Stimulated activated memory B cell treated with anti-CD40 and anti-IgM and Interleukin-4, amounts not matched to agents 10 μg/mL and 1 μg/mL and 100 μg/mL, for 72 hours (primary cell): ENCODE results near the gene INO80B.
"Not testable (repeated sequence)": the region's sequence is repeated elsewhere in the genome, so short reads cannot be mapped to it uniquely, and the experiment has no call there.

ENCODE experiments used
- ATAC-seq: fragments of 150-1000 bp; cut with Tn5 transposase; 2 replicates; pipeline ENCODE4 v1.10.0; 2021
- H3K27ac Mint-ChIP-seq: one replicate; pipeline ENCODE4 v1.8.0; 2022; ENCODE audit warnings: mild to moderate bottlenecking, mixed read lengths
- H3K27me3 Mint-ChIP-seq: one replicate; pipeline ENCODE4 v1.8.0; 2022; ENCODE audit warnings: mixed read lengths
- H3K36me3 Mint-ChIP-seq: one replicate; pipeline ENCODE4 v1.8.0; 2022; ENCODE audit warnings: mixed read lengths
- H3K4me1 Mint-ChIP-seq: one replicate; pipeline ENCODE4 v1.8.0; 2022; ENCODE audit warnings: mixed read lengths
- H3K4me3 Mint-ChIP-seq: one replicate; pipeline ENCODE4 v1.8.0; 2022; ENCODE audit warnings: mild to moderate bottlenecking, moderate library complexity, mixed read lengths
- H3K9me3 Mint-ChIP-seq: one replicate; pipeline ENCODE4 v1.8.0; 2022; ENCODE audit warnings: mixed read lengths

The INO80B gene

DNA sequence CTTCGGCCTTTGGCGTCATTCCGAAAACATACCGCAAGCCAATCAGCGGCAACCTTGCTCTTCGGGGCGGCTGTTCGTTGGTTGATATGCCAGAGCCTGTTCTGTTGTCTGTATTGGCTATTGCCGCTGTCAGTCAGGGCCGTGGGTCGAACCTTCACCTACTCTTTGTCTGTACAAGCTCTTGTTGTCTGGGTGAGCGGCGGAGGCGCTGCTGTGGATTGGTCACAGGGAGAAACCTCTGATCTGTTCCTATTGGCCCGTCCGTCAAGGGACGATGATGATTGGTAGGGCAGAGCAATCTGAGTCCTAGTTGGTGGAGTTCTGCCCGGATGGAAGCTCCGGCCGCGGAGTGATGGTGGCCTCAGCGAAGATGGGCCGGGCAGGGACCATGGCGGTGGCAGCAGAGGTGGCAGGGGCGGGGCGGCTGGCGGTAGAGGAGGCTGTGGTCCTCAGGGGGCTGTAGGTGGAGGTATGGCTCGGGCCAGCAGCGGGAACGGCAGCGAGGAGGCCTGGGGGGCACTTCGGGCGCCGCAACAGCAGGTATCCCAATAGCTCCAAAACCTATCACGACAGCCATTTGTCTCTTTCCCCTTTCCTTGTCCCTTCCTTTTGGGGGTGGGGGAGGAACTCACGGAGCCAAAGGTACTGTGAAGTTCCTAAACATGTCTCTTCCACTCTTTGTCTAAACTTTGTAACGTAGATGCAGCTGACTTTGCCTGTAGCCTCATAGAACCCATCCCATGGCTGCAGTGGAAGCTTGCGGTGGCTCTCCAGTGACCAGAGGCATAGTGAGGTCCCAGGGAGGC lies 3.4 kb downstream of the INO80B start, which contains the start of gene WBP1:
TSS of gene WBP1 (plus strand) at position 307 of the 806 bp plus-strand sequence. CDS start at position 472, 165 bp downstream.
- Mint-ChIP-seq H3K27me3 (no peaks in the 10 kb centered on the region), H3K9me3 (no peaks in the 10 kb centered on the region), H3K4me1 (peaks cover 64% of the 10 kb centered on the region), H3K4me3 (peak within 1 kb of the TSS; percentile 91), H3K36me3 (peaks cover 44% of the 10 kb centered on the region), H3K27ac (peak within 1 kb of the TSS; percentile 96)
- peak; percentile 95 for ATAC-seq

DNA sequence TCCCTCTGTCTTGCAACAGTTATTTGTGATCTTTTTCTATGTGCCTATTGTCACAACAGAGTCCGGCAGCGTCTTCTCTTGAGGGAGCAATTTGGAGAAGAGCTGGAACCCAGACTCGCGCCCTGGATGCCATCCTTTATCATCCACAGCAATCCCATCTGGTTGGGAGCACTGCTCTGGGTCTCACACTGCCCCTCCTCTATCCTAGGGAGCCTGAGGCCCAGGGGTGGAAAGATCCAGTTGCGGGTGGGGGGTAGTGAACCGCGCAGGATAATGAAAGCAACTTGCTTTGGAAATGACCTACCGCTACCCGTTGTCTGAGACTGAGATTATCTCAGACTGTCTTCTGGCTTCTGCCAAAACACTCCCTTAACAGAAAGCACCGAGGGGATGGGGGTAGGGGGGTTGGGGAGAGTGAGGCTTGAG lies 4.1 kb downstream of the INO80B start:
- no peaks in the 10 kb centered on the region for H3K9me3 Mint-ChIP-seq
- H3K4me1 Mint-ChIP-seq: peaks cover 66% of the 10 kb centered on the region
- ATAC-seq: no peak
- peaks cover 44% of the 10 kb centered on the region for H3K36me3 Mint-ChIP-seq
- peak overlapping the region; percentile 91 for H3K4me3 Mint-ChIP-seq
- H3K27ac Mint-ChIP-seq: peak overlapping the region; percentile 96
- no peaks in the 10 kb centered on the region for H3K27me3 Mint-ChIP-seq

DNA sequence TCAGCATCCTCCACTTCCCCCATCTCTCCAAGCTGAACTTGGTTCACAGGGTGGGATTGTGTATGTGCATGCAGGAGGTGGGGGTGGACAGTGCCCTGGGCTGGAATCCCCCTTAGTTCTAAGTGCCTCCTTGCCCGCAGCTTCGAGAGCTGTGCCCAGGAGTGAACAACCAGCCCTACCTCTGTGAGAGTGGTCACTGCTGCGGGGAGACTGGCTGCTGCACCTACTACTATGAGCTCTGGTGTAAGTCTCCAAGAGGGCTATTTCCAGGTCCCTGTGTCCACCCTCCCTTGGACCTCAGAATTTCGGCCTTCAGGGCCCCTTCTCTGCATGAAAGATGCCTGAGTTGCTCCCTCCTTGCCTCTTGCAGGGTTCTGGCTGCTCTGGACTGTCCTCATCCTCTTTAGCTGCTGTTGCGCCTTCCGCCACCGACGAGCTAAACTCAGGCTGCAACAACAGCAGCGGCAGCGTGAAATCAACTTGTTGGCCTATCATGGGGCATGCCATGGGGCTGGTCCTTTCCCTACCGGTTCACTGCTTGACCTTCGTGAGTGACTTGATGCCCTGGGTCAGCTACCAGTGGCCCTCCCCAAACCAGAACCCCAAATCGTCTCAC lies 4.7 kb downstream of the INO80B start:
- Mint-ChIP-seq H3K4me1 (peaks cover 62% of the 10 kb centered on the region), H3K27ac (peak overlapping the region; percentile 96), H3K36me3 (peaks cover 44% of the 10 kb centered on the region), H3K4me3 (peak overlapping the region; percentile 74)
- not testable (repeated sequence) for H3K27me3 Mint-ChIP-seq, H3K9me3 Mint-ChIP-seq, ATAC-seq

DNA sequence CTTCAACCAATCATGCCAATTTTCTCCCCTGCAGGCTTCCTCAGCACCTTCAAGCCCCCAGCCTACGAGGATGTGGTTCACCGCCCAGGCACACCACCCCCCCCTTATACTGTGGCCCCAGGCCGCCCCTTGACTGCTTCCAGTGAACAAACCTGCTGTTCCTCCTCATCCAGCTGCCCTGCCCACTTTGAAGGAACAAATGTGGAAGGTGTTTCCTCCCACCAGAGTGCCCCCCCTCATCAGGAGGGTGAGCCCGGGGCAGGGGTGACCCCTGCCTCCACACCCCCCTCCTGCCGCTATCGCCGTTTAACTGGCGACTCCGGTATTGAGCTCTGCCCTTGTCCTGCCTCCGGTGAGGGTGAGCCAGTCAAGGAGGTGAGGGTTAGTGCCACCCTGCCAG lies 5.3 kb downstream of the INO80B start:
- peak overlapping the region; percentile 96 for H3K27ac Mint-ChIP-seq
- not testable (repeated sequence) for ATAC-seq
- H3K4me1 Mint-ChIP-seq: peaks cover 56% of the 10 kb centered on the region

DNA sequence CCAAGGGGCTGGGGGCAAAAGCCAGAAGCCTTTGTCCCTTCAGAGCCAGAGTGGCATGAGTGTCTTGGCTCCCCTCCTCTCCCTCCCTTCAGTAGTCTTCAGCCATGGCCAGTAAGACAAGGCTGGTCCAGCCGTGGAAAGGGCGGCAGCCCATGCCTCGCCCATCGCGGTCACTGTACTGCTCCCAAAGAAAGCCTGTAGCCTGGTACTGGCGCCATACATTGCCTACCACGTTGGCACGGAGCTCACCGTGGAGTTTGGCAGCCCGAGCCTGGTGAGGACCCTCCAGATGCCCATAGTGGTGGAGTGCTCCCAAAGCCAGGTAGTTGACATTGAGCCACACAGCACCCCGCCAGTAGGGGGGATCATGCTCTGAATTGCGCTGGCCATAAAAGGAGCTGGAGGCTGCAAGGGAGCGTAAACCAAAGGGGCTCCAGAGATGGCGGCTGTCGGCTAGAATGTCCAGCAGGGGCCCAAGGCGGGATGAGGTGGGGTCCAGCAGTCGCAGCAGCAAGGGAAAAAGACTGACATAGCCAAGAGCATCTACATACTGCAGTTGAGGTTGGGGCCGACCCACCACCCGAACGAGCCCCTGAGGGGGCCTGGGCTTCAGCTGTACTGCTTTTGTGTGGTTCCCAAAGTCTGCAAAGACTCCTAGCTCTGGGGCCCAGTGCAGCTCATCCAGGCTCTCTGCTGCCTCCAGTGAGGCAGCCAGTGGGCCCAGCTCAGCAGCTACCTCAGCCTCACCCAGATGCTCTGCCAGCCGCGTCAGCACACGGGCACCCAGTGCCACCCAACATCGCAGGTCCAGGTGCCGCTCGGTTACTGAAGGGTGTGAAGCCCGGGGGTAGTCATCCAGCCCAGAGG lies 6.5 kb downstream of the INO80B start:
- Mint-ChIP-seq H3K4me1 (peaks cover 50% of the 10 kb centered on the region), H3K9me3 (no peaks in the 10 kb centered on the region), H3K4me3 (no peak overlapping the region), H3K27ac (no peak overlapping the region), H3K36me3 (peaks cover 30% of the 10 kb centered on the region), H3K27me3 (no peaks in the 10 kb centered on the region)
- ATAC-seq: no peak

More for the DNA sequence above, 5.3 kb downstream of the INO80B start:
- H3K4me3 Mint-ChIP-seq: peak overlapping the region; percentile 74
- H3K36me3 Mint-ChIP-seq: peaks cover 42% of the 10 kb centered on the region
- not testable (repeated sequence) for H3K27me3 Mint-ChIP-seq, H3K9me3 Mint-ChIP-seq

DNA sequence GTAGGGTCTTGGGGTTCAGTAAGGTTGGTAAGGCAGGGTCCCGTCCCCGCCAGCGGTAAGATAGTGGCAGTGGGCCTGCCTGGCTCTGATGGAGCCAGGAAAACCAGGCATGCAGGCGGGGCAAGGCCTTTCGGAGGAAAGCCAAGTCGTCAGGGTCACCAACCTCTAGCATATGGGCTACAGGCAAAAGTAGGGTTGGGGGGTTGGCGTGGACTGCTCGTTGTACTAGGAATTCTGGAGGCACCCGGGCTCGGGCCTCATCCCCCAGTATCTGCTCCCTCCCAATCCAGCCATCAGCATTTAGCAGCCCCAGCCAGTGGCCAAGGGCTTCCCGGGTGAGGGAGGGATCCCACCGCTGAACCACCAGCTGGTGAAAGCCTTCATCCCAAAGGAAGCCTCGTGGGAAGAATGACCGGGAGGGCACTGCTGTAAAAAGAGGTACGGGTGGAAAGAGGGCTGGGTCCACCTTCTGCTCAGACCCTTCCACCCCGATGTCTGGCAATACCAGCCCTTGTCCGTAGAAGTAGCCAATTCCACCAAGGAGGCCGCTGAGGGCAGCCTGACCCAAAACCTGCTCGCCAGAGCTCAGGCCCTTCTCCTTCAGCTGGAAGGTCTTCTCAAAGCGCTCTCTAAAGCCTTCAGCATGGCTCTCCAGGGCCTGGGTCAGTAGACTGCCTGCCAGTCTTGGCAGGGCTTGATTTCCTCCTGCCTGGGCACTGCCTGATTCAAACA lies 7.3 kb downstream of the INO80B start:
- Mint-ChIP-seq H3K4me3 (no peak overlapping the region), H3K36me3 (peaks cover 28% of the 10 kb centered on the region), H3K4me1 (peaks cover 42% of the 10 kb centered on the region), H3K9me3 (no peaks in the 10 kb centered on the region), H3K27me3 (no peaks in the 10 kb centered on the region), H3K27ac (peak overlapping the region; percentile 14)
- no peak for ATAC-seq

DNA sequence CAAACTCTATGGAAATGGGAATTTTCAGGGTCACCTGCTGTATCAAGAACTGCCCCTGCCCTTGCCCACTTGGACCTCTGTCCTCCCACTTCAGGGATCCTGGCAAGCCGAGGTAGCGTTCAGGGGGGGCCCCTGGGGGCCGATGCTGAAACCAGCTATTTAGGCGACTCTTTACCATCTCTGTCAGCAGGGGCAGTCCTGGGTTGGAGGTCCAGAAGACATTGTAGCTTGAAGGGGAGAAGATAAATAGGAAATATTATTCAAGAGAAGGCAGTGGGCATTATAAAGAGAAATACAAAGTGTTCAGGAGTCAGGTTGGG lies 7.9 kb downstream of the INO80B start:
- Mint-ChIP-seq H3K4me3 (no peak overlapping the region), H3K27me3 (no peaks in the 10 kb centered on the region), H3K9me3 (no peaks in the 10 kb centered on the region), H3K27ac (peak overlapping the region; percentile 14), H3K4me1 (peaks cover 40% of the 10 kb centered on the region), H3K36me3 (peaks cover 28% of the 10 kb centered on the region)
- ATAC-seq: no peak

DNA sequence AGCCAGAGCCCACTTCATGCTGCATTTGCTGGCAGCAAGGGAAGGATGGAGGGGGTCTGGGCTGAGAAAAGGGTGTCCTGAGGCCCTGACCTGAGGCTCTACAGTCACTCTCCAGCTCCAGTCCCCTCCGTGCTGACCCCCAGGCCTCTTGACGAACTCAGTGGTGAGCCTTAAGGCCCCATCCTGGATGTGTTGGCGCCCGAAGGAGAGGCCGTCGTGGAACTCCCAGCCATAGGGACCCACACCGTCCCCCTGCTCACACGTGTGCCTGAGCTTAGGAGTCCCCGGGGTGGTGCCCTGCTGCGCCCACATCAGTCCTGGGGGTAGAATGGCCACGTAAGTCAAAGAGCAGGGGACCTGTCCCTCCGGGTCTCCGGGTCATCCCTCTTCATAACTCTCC lies 9.5 kb downstream of the INO80B start:
- H3K27ac Mint-ChIP-seq: peak overlapping the region; percentile 93
- no peaks in the 10 kb centered on the region for H3K9me3 Mint-ChIP-seq
- ATAC-seq: peak; percentile 3
- peaks cover 31% of the 10 kb centered on the region for H3K4me1 Mint-ChIP-seq
- no peaks in the 10 kb centered on the region for H3K27me3 Mint-ChIP-seq
- H3K36me3 Mint-ChIP-seq: peaks cover 28% of the 10 kb centered on the region
- peak overlapping the region; percentile 93 for H3K4me3 Mint-ChIP-seq

DNA sequence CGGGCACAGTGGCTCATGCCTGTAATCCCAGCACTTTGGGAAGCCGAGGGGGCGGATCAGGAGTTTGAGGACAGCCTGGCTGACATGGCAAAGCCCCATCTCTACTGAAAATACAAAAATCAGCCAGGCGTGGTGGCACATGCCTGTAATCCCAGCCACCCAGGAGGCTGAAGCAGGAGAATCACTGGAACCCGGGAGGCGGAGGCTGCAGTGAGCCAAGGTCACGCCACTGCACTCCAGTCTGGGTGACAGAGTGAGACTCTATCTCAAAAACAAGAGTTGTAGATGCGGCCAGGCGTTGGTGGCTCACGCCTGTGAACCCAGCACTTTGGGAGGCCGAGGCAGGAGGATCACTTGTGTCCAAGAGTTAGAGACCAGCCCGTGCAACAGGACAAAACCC lies 15.9 kb downstream of the INO80B start:
- Mint-ChIP-seq H3K4me1 (peaks cover 25% of the 10 kb centered on the region), H3K36me3 (peaks cover 26% of the 10 kb centered on the region), H3K27ac (peak overlapping the region; percentile 78), H3K4me3 (peak overlapping the region; percentile 63)
- H3K27me3 Mint-ChIP-seq, ATAC-seq, H3K9me3 Mint-ChIP-seq: not testable (repeated sequence)

DNA sequence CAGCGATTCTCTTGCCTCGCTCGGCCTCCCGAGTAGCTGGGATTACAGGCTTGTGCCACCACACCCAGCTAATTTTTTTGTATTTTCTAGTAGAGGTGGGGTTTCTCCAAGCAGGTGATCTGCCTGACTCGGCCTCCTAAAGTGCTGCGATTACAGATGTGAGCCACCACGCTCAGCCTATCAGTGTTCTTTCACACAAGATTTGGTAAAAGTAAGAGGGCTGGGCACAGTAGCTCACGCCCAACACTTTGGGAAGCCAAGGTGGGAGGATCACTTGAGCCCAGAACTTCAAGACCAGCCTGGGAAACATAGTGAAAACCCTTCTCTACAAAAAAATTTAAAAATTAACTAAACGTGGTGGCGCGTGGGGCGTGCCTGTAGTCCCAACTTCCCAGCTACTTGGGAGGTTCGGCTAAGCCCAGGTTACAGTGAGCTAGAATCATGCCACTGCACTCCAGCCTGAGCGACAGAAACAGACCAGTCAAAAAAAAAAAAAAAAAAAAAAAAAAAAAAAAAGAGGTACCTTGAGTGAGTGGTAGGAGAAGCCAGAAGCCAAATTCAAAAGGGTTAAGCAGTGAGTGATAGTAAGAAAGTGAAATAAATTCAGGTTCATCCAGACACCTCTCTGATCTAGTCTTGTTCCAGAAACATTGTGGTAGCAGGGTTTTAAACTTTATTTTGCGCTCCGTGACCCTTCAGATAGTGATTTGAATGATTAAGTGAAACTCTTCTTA lies 16.6 kb downstream of the INO80B start:
- peaks cover 26% of the 10 kb centered on the region for H3K36me3 Mint-ChIP-seq
- H3K27me3 Mint-ChIP-seq: no peaks in the 10 kb centered on the region
- ATAC-seq: no peak
- H3K27ac Mint-ChIP-seq: peak overlapping the region; percentile 96
- peak overlapping the region; percentile 98 for H3K4me3 Mint-ChIP-seq
- peaks cover 24% of the 10 kb centered on the region for H3K4me1 Mint-ChIP-seq
- no peaks in the 10 kb centered on the region for H3K9me3 Mint-ChIP-seq

DNA sequence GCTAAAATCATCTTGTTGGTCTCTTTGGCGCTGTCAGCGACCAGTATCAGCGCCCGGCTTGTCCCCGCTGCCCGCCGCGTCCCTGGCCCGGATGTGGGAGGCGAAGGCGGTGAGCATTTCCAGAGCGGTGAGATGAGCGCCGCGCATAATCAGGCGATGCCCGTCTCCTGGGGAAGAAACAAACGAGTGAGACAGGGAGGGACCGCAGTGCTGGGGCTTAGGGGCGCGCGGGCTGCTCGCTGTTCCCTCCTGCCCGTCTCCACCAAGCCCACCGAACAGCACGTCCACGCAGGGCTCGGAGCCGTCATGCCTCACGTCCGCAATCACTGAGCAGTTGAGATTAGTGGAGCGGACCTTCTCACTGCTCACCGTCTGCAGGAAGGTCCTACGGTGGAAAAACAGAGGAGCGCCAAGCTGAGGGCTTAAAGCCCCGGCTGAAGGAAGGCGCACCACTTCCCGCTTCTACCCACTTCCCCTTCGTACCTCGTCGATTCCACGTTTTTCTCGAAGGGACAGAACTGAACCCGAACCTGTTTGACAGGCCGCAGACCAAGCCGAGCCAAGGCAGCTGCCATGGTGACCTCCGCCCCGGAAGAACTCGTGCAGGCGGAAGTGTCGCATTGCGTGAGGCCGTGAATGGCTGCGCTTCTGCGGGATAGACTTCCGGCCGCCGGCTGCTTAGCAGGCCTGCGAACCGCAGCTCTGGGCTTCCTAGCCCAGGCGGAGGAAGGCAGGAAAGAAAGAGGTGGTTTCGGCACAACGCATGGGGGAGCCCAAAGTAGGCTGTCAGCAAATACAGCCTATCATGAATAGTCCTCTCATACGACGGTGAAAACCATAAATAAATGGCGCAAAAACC lies 17.4 kb downstream of the INO80B start, which contains the start of gene MRPL53:
TSS of gene MRPL53 (minus strand) at position 595 of the 859 bp plus-strand sequence. CDS start at position 575, 20 bp downstream.
- Mint-ChIP-seq H3K36me3 (peaks cover 27% of the 10 kb centered on the region), H3K9me3 (no peaks in the 10 kb centered on the region), H3K27me3 (no peaks in the 10 kb centered on the region), H3K4me3 (peak within 1 kb of the TSS; percentile 98), H3K27ac (peak within 1 kb of the TSS; percentile 96), H3K4me1 (peaks cover 24% of the 10 kb centered on the region)
- peak; percentile 98 for ATAC-seq

DNA sequence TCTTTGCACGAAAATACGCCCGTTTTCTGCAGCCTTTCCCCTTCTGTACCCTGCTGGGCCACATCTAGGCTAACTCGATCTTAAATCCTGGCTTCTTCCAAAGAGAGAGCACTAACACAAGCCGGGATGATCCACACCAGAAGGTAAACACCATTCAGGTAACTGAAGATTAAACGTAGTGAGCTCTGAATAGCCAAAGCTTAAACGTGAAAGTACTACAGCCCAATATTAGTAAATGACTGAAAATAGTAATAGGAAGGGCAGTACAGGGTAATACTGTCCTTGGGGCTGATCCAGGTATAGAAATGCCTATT lies 18.0 kb downstream of the INO80B start:
- no peaks in the 10 kb centered on the region for H3K9me3 Mint-ChIP-seq
- H3K4me3 Mint-ChIP-seq: peak overlapping the region; percentile 98
- no peaks in the 10 kb centered on the region for H3K27me3 Mint-ChIP-seq
- H3K27ac Mint-ChIP-seq: peak overlapping the region; percentile 96
- peaks cover 24% of the 10 kb centered on the region for H3K4me1 Mint-ChIP-seq
- H3K36me3 Mint-ChIP-seq: peaks cover 32% of the 10 kb centered on the region
- no peak for ATAC-seq

DNA sequence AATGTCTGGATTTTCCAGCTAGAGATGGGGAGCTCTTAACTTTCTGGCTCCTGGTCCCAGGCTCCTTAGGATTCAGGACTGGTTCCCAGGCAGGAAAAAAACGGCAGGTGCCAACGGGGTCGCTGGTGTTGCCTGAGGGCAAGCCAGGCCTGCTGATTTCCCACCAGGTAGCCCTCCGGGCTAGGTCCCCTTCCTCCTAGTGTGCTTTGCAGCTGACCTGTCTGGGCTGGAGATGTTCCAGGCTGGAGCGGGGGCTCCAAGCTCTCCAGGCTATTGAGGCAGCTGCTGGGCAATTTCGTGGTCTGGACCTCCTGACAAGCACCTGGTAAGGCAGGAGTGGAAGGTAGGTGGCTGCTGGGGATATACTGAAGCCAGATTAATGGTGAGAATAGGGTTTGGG lies 19.6 kb downstream of the INO80B start:
- Mint-ChIP-seq H3K9me3 (no peaks in the 10 kb centered on the region), H3K27ac (no peak overlapping the region), H3K36me3 (peaks cover 38% of the 10 kb centered on the region), H3K27me3 (no peaks in the 10 kb centered on the region), H3K4me3 (no peak overlapping the region), H3K4me1 (peaks cover 29% of the 10 kb centered on the region)
- no peak for ATAC-seq
